IPS DF 6.9 (cell line): Measurements from ENCODE around the gene LRP1B.

Experiments
- DNase-seq: peaks from one replicate; pipeline ENCODE4 v3.0.0-alpha.2; 2013; ENCODE audit warnings: low read depth, low spot score
- H3K27ac ChIP-seq: one replicate; pipeline ENCODE4 v1.5.1; 2013; ENCODE audit warnings: low read length, control low read depth
- H3K27me3 ChIP-seq: 2 replicates; pipeline ENCODE4 v1.6.1; 2013; ENCODE audit warnings: mild to moderate bottlenecking, low read length; ENCODE audit not compliant: control insufficient read depth, insufficient read depth
- H3K36me3 ChIP-seq: 2 replicates; pipeline ENCODE4 v1.6.1; 2013; ENCODE audit warnings: low read length; ENCODE audit not compliant: control insufficient read depth, insufficient read depth
- H3K4me1 ChIP-seq: 2 replicates; pipeline ENCODE4 v1.6.1; 2013; ENCODE audit warnings: low read length; ENCODE audit not compliant: control insufficient read depth, insufficient read depth
- H3K4me3 ChIP-seq: 2 replicates; pipeline ENCODE4 v1.5.1; 2013; ENCODE audit warnings: mild to moderate bottlenecking, low read length
- H3K9me3 ChIP-seq: 2 replicates; pipeline ENCODE4 v1.6.1; 2013; ENCODE audit warnings: low read length, inconsistent platforms; ENCODE audit not compliant: control insufficient read depth, insufficient read depth
- WGBS: extraction: QIAGEN DNeasy Blood & Tissue Kit; methylation state at CpG from one replicate; pipeline ENCODE4 v1.1.7; 2013; ENCODE audit warnings: mixed read lengths, missing lambda C conversion rate; ENCODE audit not compliant: insufficient read length, insufficient coverage; 5-methylcytosine and 5-hydroxymethylcytosine counted together

Gene LRP1B

DNA sequence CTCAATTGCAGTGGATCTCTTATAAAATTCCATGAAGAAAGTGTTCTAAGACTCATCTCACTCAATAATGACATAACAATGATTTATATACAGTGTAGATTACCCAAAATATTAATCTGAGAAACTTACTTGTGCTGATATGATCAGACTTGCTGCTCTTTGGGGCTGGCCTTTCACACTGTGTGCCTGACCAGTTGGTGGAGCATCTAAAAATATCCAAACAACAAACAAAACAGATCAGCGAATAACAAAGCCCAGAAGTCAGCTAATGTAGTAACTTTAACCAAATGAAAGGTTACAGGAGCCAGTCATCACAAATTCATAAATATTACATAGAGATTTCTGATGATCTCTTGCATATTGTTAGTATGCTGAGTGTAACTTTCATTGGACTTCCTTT, 1883.9 kb downstream of the LRP1B start:
- Histone ChIP-seq H3K27ac (no peak overlapping the region), H3K4me3 (no peak overlapping the region), H3K27me3 (no peaks in the 10 kb centered on the region), H3K36me3 (no peaks in the 10 kb centered on the region), H3K9me3 (no peaks in the 10 kb centered on the region), H3K4me1 (no peaks in the 10 kb centered on the region)
- no peak for DNase-seq
- no CpG with 5 or more reads among the region's 1 CpG for WGBS

DNA sequence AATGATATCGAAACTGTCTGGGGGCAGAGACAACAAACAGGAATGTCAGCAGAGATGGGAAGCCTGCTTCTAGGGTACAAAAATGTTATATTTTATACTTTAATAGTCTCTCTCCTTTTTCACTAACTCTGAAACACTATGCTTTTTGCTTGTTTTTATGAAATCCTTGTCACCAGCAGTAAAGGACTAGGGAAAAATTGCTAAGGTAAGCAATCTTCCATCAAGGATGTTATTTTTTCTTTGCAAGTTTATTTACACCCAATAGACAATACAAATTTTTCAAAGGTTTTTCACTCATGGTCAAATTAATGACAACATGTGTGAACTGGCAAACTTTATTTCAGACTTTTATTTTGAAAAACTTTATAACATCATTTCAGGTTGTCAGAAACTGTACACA, 1884.8 kb downstream of the LRP1B start:
- no peaks in the 10 kb centered on the region for H3K4me1 ChIP-seq
- no peak for DNase-seq
- H3K36me3 ChIP-seq, result no peaks in the 10 kb centered on the region
- H3K27me3 ChIP-seq, result no peaks in the 10 kb centered on the region
- H3K4me3 ChIP-seq, result no peak overlapping the region
- no CpG with 5 or more reads among the region's 1 CpG for WGBS
- H3K27ac ChIP-seq, result no peak overlapping the region
- no peaks in the 10 kb centered on the region for H3K9me3 ChIP-seq

DNA sequence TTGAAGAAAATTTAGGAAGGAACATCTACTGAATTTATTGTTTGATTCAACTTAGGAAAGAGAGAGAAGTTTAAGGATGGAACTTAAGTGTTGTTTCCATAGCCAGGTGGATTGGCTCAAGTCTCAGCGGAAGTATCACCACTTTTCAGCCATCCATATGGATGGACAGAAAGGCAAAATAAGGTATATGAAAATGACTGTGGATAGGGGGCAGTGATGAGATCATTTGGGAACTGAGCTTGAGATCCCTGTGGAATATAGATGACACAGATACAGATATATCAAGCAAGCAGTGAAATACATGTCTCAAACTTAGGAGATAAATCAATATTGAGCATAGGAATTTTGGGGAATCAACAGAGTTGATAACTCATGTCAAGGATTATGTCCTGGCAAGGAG, 1887.9 kb downstream of the LRP1B start:
- WGBS, result no CpG with 5 or more reads among the region's 1 CpG
- H3K9me3 ChIP-seq, result no peaks in the 10 kb centered on the region
- H3K4me1 ChIP-seq, result no peaks in the 10 kb centered on the region
- H3K36me3 ChIP-seq, result no peaks in the 10 kb centered on the region
- DNase-seq, result no peak
- H3K4me3 ChIP-seq, result no peak overlapping the region
- H3K27ac ChIP-seq, result no peak overlapping the region
- H3K27me3 ChIP-seq, result no peaks in the 10 kb centered on the region

DNA sequence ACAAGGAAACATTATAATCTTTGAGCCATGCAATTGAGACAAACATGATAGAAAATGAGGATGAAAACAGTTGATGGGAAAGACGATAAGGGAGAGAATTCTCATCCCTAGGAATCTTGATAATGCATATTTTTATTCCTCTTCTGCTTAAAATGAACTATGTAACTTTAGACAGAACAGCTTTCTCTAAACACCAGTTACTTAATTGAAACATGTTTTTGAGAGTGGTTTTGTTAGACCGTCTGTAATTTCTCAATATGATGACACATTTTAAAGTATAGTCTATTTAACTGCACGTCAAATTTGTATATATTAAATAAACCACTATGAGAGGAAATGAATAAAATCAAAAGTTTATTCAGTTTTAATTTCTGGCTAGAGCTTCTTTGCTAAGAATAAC, 1896.7 kb downstream of the LRP1B start:
- no peaks in the 10 kb centered on the region for H3K9me3 ChIP-seq
- no CpG with 5 or more reads among the region's 3 CpGs for WGBS
- DNase-seq, result no peak
- no peaks in the 10 kb centered on the region for H3K36me3 ChIP-seq
- no peak overlapping the region for H3K4me3 ChIP-seq
- no peak overlapping the region for H3K27ac ChIP-seq
- H3K4me1 ChIP-seq, result no peaks in the 10 kb centered on the region
- no peaks in the 10 kb centered on the region for H3K27me3 ChIP-seq

DNA sequence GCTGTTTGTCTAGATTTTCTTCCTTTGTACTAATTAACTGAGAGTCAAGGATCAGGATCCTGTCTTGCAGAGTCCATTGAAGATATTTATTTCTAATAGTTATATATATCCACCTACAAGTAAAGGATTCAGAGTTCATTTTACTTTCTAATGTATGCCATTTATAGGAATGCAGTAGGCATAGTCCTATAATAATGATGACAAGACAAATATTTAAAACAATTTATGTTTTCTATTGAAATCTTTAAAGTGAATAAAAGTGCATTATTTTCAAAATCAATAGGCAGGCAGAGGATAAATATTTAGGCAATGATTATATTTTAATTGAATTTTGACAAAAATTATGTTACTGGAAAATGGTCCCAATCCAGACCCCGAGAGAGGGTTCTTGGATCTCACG, 1919.9 kb downstream of the LRP1B start:
- Histone ChIP-seq H3K4me1 (no peaks in the 10 kb centered on the region), H3K27me3 (no peaks in the 10 kb centered on the region), H3K9me3 (no peaks in the 10 kb centered on the region), H3K36me3 (no peaks in the 10 kb centered on the region), H3K27ac (no peak overlapping the region), H3K4me3 (no peak overlapping the region)
- no peak for DNase-seq
- WGBS, result no CpG with 5 or more reads among the region's 2 CpGs

DNA sequence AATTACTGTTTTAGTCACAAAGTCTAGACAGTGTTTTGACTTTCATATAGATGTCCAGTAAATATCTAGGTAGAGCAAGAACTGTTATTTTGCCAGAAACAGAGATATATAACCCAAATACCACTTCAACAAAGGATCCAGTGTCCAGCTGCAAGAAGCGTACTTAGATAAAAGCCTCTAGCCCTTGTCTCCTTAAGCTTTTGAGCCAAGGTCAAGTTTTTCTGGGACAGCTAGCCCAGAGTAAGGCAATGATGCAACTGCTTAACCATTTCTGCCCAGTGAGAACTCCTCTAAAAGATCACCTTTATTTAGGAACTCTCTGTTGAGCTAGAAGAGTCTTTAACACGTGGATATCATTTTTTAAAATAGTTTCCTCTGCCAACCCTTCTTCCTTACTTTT, 1925.7 kb downstream of the LRP1B start:
- Histone ChIP-seq H3K27ac (no peak overlapping the region), H3K4me3 (no peak overlapping the region), H3K4me1 (no peaks in the 10 kb centered on the region), H3K9me3 (no peaks in the 10 kb centered on the region), H3K27me3 (no peaks in the 10 kb centered on the region), H3K36me3 (no peaks in the 10 kb centered on the region)
- no CpG with 5 or more reads among the region's 2 CpGs for WGBS
- DNase-seq, result no peak

DNA sequence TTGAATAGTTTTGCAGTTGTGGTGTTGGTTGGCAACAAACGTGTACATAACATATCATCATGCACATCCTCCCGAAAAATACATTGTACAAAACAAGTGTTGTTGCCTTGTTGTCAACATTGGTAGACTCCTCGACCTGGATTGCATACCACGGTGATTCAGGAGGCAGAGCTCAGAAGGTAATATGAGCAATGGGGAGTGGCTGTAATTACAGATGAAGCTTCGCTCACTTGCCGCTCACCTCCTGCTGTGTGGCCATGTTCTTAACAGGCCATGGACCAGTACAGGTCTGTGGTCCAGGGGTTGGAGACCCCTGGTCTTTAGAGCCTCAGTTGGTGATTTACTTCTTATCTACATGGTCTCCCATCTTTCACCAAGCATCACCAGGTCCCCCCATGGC, 1927.5 kb downstream of the LRP1B start:
- no peaks in the 10 kb centered on the region for H3K27me3 ChIP-seq
- no peaks in the 10 kb centered on the region for H3K4me1 ChIP-seq
- no peak for DNase-seq
- no peak overlapping the region for H3K4me3 ChIP-seq
- no peak overlapping the region for H3K27ac ChIP-seq
- H3K9me3 ChIP-seq, result no peaks in the 10 kb centered on the region
- no peaks in the 10 kb centered on the region for H3K36me3 ChIP-seq
- WGBS, result no CpG with 5 or more reads among the region's 6 CpGs

DNA sequence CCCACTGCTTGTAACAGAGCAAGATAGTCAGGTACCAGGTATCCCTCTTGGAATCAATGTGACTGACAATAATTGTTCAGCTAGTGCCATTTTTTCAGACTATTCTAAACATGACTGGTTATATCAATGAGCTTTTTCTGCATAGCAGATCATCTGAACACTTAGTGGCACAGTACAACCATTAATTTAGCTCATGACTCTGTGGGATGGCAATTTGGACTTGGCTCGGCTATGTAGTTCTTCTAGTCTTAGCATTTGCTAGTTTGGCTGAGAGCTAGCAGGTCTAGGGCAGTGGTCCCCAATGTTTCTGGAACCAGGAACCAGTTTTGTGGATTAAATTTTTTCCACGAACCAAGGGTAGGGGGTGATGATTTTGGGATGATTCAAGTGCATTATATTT, 1929.2 kb downstream of the LRP1B start:
- Histone ChIP-seq H3K27ac (no peak overlapping the region), H3K27me3 (no peaks in the 10 kb centered on the region), H3K4me3 (no peak overlapping the region), H3K4me1 (no peaks in the 10 kb centered on the region), H3K36me3 (no peaks in the 10 kb centered on the region), H3K9me3 (no peaks in the 10 kb centered on the region)
- WGBS, result no CpG with 5 or more reads among the region's 2 CpGs
- no peak for DNase-seq

DNA sequence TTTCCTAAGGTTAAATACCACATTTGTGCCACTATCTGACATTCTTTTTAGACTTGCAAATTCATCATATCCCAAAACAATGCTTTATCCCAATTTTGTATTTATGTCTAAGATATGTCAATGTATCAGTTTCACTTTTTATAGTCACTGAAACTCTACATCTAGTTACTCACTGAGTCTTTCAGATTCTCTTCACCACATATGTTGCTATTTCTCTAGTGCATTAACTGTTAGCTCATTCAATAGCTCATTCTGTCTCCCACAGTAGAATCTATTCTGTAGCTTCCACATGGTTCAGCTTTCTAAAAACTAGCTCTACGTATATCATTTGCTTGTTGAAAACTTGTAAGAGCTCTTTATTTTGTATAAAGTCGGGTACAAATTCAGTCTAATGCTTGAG, 1930.1 kb downstream of the LRP1B start:
- Histone ChIP-seq H3K27ac (no peak overlapping the region), H3K4me1 (no peaks in the 10 kb centered on the region), H3K9me3 (no peaks in the 10 kb centered on the region), H3K36me3 (no peaks in the 10 kb centered on the region), H3K4me3 (no peak overlapping the region), H3K27me3 (no peaks in the 10 kb centered on the region)
- no peak for DNase-seq
- no CpG with 5 or more reads among the region's 2 CpGs for WGBS

DNA sequence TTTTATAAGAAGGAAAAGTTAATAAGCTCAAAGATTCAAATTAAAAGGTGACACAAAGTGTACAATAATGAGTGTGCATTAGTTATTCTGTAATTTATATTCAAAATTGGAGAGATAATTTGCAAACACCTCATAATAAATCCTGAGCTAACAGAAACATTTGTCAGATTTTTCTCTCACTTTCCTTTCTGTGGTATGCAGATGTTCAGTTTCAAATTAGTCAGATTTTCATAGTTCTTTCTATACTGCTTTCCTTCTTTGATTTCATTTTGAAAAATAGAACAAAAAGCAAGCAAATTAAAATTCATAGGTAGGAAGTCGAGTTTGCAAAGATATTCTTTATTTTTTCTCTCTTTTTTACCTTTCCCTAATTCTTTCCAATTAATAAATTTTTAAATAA, 1930.5 kb downstream of the LRP1B start:
- Histone ChIP-seq H3K4me3 (no peak overlapping the region), H3K36me3 (no peaks in the 10 kb centered on the region), H3K27me3 (no peaks in the 10 kb centered on the region), H3K4me1 (no peaks in the 10 kb centered on the region), H3K27ac (no peak overlapping the region), H3K9me3 (no peaks in the 10 kb centered on the region)
- no peak for DNase-seq
- no CpG with 5 or more reads among the region's 1 CpG for WGBS

DNA sequence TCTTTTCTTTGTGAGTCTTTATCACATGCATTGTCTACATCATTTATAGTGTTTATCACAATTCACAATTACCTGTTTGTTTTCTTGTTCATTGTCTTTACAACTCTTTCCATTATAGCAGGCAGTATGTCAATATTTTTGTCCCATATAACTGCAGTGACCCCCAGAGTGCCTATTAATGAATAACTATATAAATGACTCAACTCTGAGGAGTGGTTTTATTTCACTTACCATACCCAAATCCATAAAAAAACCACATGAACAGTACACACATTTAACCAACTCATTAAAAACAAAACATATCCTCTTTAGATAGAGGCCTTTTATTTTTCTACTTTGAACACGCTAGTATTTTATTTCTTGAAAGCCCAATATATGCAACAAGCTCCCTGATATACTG, 1931.5 kb downstream of the LRP1B start:
- no peak for DNase-seq
- Histone ChIP-seq H3K4me3 (no peak overlapping the region), H3K27me3 (no peaks in the 10 kb centered on the region), H3K27ac (no peak overlapping the region), H3K4me1 (no peaks in the 10 kb centered on the region), H3K9me3 (no peaks in the 10 kb centered on the region), H3K36me3 (no peaks in the 10 kb centered on the region)
- no CpG with 5 or more reads among the region's 1 CpG for WGBS
